ENCODE data around the gene CAMK1D. TPM values are rescaled to one million over a fixed set of nuclear protein-coding genes. Genes with fewer than 3 reads are reported as not detected.

The CAMK1D gene
- total RNA-seq, 4 donors from 2014 or later: 29.7 to 36.7 (median 33.3) TPM

DNA sequence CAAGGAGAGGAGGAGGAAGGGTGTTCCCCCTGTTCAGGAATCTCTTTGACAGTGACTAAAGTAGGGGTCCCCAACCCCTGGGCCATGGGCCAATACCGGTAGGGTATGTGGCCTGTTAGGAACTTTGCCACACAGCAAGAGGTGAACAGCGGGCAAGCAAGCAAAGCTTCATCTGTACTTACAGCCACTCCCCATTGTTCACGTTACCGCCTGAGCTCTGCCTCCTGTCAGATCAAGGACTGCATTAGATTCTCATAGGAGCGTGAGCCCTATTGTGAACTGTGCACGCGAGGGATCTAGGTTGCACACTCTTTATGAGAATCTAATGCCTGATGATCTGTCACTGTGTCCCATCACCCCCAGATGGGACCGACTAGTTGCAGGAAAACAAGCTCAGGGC, 201.6 kb downstream of the CAMK1D start:
- intact Hi-C loops (cut with DNase I; ENCODE audit: low total_unique reads): no loop called here
- H3K4me3 ChIP-seq (ENCODE audit: low read depth, poor library complexity, severe bottlenecking): no peak overlapping the region
- TF ChIP-seq, protein P1, sequence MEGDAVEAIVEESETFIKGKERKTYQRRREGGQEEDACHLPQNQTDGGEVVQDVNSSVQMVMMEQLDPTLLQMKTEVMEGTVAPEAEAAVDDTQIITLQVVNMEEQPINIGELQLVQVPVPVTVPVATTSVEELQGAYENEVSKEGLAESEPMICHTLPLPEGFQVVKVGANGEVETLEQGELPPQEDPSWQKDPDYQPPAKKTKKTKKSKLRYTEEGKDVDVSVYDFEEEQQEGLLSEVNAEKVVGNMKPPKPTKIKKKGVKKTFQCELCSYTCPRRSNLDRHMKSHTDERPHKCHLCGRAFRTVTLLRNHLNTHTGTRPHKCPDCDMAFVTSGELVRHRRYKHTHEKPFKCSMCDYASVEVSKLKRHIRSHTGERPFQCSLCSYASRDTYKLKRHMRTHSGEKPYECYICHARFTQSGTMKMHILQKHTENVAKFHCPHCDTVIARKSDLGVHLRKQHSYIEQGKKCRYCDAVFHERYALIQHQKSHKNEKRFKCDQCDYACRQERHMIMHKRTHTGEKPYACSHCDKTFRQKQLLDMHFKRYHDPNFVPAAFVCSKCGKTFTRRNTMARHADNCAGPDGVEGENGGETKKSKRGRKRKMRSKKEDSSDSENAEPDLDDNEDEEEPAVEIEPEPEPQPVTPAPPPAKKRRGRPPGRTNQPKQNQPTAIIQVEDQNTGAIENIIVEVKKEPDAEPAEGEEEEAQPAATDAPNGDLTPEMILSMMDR (IDR thresholded peaks at IDR 0.05): no peak
- no peak for TF ChIP-seq POLR2A (IDR thresholded peaks at IDR 0.05)
- DNase-seq (ENCODE audit: low spot score in 2 of 2): peak in 1 of 2 donors; percentile 45
- 93 to 94% methylated on average over 8 of the region's 8 CpGs for WGBS, 2 donors

DNA sequence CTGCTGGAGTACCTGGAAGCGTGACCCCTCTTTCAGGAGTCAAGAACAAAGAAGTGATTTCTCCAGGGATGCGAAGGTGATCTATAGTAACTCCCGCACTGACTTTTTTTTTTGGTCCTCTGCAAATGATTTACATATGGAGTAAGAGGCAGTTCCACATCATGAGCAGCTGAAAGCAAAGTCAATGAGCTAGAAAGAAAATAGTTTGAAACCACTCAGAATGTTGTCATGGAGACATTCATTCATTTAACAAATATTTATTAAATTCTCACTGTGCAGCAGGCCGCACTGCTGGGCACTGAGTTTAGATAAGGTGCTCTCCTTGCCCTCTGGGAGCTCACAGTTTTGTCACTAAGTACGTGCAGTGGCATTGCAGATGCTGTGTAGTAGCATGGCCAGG, 206.7 kb downstream of the CAMK1D start:
- WGBS, 2 donors: 72 to 95% methylated on average over 5 of the region's 5 CpGs
- DNase-seq (ENCODE audit: low spot score in 2 of 2): peak in 1 of 2 donors; percentile 8
- intact Hi-C loops (cut with DNase I; ENCODE audit: low total_unique reads): no loop called here
- H3K4me3 ChIP-seq (ENCODE audit: low read depth, poor library complexity, severe bottlenecking): no peak overlapping the region
- no peak for TF ChIP-seq POLR2A (IDR thresholded peaks at IDR 0.05)
- TF ChIP-seq, protein P1 (IDR thresholded peaks at IDR 0.05): no peak

DNA sequence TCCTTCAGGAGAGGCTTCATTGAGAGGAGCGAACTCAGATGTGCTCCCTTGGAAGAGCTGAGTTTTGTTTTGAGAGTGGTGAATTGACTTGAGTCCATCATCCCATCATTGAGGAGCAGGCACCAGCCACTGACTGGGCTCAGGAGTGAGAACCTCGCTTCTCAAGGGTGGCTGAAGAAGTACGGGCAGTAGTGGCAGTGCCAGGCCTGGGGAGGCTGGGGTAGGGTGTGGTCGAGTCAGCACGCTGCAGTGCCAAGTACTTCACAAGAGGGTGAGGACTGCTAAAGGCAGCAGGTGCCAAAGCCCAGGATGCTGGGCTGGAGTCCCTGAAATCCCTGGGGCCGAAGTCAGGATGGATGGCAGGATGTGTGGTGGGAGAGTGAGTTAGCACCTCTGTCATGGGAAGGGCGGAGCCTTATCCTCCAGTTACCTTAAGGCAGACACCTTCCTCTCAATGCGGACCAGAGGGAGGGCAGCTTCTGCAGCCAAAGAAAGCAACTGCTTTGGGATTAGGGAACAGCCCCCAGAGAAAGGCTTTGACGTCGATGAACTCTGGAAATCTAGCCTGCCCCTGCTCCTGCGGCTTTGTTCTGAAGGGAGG, 210.3 kb downstream of the CAMK1D start:
- WGBS, 2 donors: 49 to 52% methylated on average over 11 of the region's 11 CpGs
- intact Hi-C loops (cut with DNase I; ENCODE audit: low total_unique reads): no loop called here
- H3K4me3 ChIP-seq (ENCODE audit: low read depth, poor library complexity, severe bottlenecking): no peak overlapping the region
- peak in 1 of 2 donors; percentile 57 for DNase-seq (ENCODE audit: low spot score in 2 of 2)
- TF ChIP-seq, protein P1 (IDR thresholded peaks at IDR 0.05): no peak
- TF ChIP-seq POLR2A (IDR thresholded peaks at IDR 0.05): no peak

DNA sequence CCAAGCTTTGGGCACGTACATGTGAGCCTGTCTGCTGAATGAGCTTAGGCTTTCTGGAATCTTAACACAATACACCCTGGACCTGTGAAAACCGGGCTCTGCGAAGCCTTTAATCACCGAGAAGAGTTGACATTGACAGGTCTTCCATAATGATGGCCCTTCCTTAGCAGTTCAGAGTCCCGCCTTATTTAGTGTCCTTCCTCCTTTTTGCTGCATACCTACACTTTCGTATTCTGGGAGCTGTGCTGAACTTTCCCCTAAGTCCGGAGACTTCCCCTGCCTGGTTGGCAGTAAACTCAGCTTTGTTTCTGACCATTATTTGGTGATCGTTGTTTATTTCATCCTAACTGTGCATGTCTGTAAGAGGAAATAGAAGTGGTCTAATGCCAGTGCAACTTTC, 212.0 kb downstream of the CAMK1D start:
- TF ChIP-seq, protein P1 (IDR thresholded peaks at IDR 0.05): no peak
- intact Hi-C loops (cut with DNase I; ENCODE audit: low total_unique reads): no loop called here
- H3K4me3 ChIP-seq (ENCODE audit: low read depth, poor library complexity, severe bottlenecking): no peak overlapping the region
- peak in 1 of 2 donors; percentile 32 for DNase-seq (ENCODE audit: low spot score in 2 of 2)
- 88% methylated on average over 8 of the region's 8 CpGs for WGBS, 2 donors

DNA sequence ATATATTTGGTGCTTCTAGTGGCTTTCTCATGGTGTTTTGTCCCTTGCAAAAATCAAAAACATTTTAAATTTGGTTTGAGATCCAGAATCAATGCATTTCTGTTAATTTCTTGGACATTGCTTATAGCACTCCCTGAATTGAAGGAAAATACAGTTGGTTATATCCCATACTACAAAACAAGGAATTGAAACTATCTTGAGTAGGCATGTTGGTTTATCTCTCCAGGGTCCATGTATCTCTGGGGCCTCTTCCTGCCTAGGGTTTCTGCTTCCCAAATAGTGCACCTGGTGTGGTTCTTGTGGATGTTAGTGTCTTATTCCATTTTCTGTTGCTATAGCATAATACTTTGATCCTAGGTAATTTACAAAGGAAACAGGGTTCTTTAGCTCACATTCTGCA, 212.4 kb downstream of the CAMK1D start:
- TF ChIP-seq, protein P1 (IDR thresholded peaks at IDR 0.05): no peak
- no peak for TF ChIP-seq POLR2A (IDR thresholded peaks at IDR 0.05)
- no peak overlapping the region for H3K4me3 ChIP-seq (ENCODE audit: low read depth, poor library complexity, severe bottlenecking)
- intact Hi-C loops (cut with DNase I; ENCODE audit: low total_unique reads): no loop called here
- no peak for DNase-seq (ENCODE audit: low spot score in 2 of 2)

DNA sequence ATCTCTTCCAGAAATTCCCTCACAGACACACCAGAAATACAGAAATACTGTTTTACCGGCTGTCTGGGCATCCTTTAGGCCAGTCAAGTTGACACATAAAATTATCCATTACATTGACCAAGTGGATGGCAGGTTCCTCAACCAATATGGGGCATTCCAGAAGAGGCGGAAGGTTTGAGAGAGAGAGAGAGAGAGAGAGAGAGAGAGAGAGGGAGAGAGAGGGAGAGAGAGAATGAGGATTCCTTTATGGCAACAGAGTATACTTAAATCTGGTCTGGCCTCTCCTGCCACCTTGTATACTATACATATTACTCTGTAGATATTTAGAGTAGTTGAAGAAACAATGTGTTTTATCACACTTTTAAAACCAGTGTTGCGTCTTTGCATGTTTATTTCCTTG, 214.1 kb downstream of the CAMK1D start:
- TF ChIP-seq POLR2A (IDR thresholded peaks at IDR 0.05): no peak
- TF ChIP-seq, protein P1 (IDR thresholded peaks at IDR 0.05): no peak
- intact Hi-C loops (cut with DNase I; ENCODE audit: low total_unique reads): no loop called here
- WGBS, 2 donors: 84 to 87% methylated on average over 3 of the region's 3 CpGs
- no peak overlapping the region for H3K4me3 ChIP-seq (ENCODE audit: low read depth, poor library complexity, severe bottlenecking)
- no peak for DNase-seq (ENCODE audit: low spot score in 2 of 2)
